ENCODE measurements around the gene FANCF. TPM values are rescaled to one million over a fixed set of nuclear protein-coding genes. Genes with fewer than 3 reads are reported as not detected.

Gene FANCF
- total and polyA plus RNA-seq, 9 donors, result 4.0 to 7.7 (median 5.4) TPM

GRCh38 chr11:22582151-22582410 lies 43.5 kb downstream of the FANCF start:
- Histone ChIP-seq H3K27ac (ENCODE audit: low read length) (no peak overlapping the region), H3K4me3 (ENCODE audit: low read length) (no peak overlapping the region), H3K9me3 (replicated peaks; ENCODE audit: control insufficient read depth, low read depth, low read length) (no peaks in the 10 kb centered on the region), H3K36me3 (ENCODE audit: control insufficient read depth, insufficient read depth, low read length) (no peaks in the 10 kb centered on the region), H3K4me1 (ENCODE audit: control insufficient read depth, insufficient read depth, low read length) (no peaks in the 10 kb centered on the region), H3K27me3 (ENCODE audit: control insufficient read depth, insufficient read depth, low read length) (no peaks in the 10 kb centered on the region)
- peak; percentile 34 for DNase-seq

DNA sequence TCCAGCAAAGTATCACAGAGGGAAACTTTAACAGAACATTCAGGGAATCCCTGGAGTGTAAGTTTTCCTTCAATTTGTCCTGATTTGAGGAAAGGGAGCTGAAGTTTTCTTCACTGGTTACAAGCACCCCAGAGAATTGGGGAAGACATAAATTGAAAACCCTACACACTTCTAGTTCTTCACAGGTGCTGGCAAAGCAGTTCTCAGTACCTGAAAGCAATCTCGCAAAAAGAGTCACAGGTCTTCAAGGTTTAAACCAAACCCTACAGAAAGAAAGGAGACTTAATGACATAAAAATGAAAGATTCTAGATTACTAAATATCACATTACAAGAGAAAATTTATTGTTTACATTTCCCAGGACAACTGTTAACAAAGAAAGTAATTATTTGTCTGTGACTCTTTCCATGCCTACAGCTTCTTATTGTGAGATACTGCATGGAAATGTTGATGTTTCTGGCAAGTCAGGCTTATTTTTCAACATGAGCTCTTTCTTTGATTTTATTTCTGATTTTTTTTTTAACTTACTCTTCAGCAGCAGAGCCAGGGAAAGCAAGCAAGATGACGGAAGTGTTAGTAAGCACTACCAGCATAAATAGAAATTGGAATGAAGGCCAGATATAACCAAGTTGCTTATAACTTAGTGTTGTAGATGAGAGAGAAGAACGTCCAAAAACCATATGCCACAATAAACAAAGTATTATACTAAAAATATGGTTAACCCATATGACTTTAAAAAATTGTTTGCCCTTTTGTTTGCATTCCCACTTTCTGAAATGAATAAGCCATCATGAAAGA lies 44.1 kb downstream of the FANCF start:
- no CpG with 5 or more reads among the region's 3 CpGs for WGBS (ENCODE audit: insufficient coverage)
- Histone ChIP-seq H3K9me3 (replicated peaks; ENCODE audit: control insufficient read depth, low read depth, low read length) (no peaks in the 10 kb centered on the region), H3K4me1 (ENCODE audit: control insufficient read depth, insufficient read depth, low read length) (no peaks in the 10 kb centered on the region), H3K4me3 (ENCODE audit: low read length) (no peak overlapping the region), H3K27ac (ENCODE audit: low read length) (no peak overlapping the region), H3K36me3 (ENCODE audit: control insufficient read depth, insufficient read depth, low read length) (no peaks in the 10 kb centered on the region), H3K27me3 (ENCODE audit: control insufficient read depth, insufficient read depth, low read length) (no peaks in the 10 kb centered on the region)
- peak; percentile 66 for DNase-seq

GRCh38 chr11:22577854-22578253 lies 47.8 kb downstream of the FANCF start:
- no peaks in the 10 kb centered on the region for H3K9me3 ChIP-seq (replicated peaks; ENCODE audit: control insufficient read depth, low read depth, low read length)
- H3K27ac ChIP-seq (ENCODE audit: low read length), result no peak overlapping the region
- no peak for DNase-seq
- no peaks in the 10 kb centered on the region for H3K4me1 ChIP-seq (ENCODE audit: control insufficient read depth, insufficient read depth, low read length)
- no peak overlapping the region for H3K4me3 ChIP-seq (ENCODE audit: low read length)
- H3K27me3 ChIP-seq (ENCODE audit: control insufficient read depth, insufficient read depth, low read length), result no peaks in the 10 kb centered on the region
- no peaks in the 10 kb centered on the region for H3K36me3 ChIP-seq (ENCODE audit: control insufficient read depth, insufficient read depth, low read length)
- no CpG with 5 or more reads among the region's 2 CpGs for WGBS (ENCODE audit: insufficient coverage)

Other genes with a start within 250 kb of the FANCF start
- gene GAS2, start 40.8 kb upstream of the FANCF start, total RNA-seq, result 78.6 TPM
- 10 to 100 TPM in 7 of 8 donors, 1 to 10 TPM in 1; 8.4 to 90.1 (median 20.6) TPM for gene GAS2, start 40.8 kb upstream of the FANCF start, polyA plus RNA-seq (ENCODE audit: insufficient read depth in 1 of 8, insufficient read length in 8 of 8, low replicate concordance in 1 of 8)
- 9.2 TPM for gene SVIP, start 204.0 kb upstream of the FANCF start, total RNA-seq
- 10 to 100 TPM in 3 of 8 donors, 1 to 10 TPM in 5; 8.5 to 13.0 (median 9.7) TPM for gene SVIP, start 204.0 kb upstream of the FANCF start, polyA plus RNA-seq (ENCODE audit: insufficient read depth in 1 of 8, insufficient read length in 8 of 8, low replicate concordance in 1 of 8)
- gene CCDC179, start 234.7 kb upstream of the FANCF start, total RNA-seq, result not detected
- under 1 TPM in 1 of 8 donors, not detected in 7; 0.35 TPM for gene CCDC179, start 234.7 kb upstream of the FANCF start, polyA plus RNA-seq (ENCODE audit: insufficient read depth in 1 of 8, insufficient read length in 8 of 8, low replicate concordance in 1 of 8)